ENCODE data around the gene PGAP2.

The PGAP2 gene

DNA sequence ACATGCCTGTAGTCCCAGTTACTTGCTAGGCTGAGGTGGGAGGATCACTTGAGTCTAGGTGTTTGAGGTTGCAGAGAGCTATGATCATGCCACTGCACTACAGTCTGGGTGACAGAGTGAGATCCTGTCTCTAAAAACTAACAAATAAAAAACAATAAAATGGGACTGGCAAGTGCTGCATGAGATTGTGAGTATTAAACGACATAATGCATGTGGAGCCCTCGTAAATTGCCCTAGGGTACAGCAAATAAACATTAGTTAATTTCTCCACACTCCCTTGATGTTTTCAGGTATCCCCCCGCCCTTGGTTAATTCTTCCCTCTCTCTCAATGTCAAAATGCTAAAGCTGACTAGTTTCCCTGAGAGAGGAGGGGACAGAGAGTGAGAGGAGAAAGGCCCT lies 37.3 kb downstream of the PGAP2 start:
- H3K36me3 ChIP-seq (ENCODE audit: insufficient read depth, low read depth, low read length), result no peaks in the 10 kb centered on the region
- no peaks in the 10 kb centered on the region for H3K9me3 ChIP-seq (ENCODE audit: insufficient read depth, low read depth, low read length)
- H3K4me3 ChIP-seq (ENCODE audit: low read length), result no peak overlapping the region
- H3K27ac ChIP-seq (ENCODE audit: low read length), result no peak overlapping the region
- no peak overlapping the region for H3K9ac ChIP-seq (ENCODE audit: low read depth, low read length)
- 0 out of 2 replicates have a peak, but pooled peaks cover 3% of the 10 kb centered on the region for H3K27me3 ChIP-seq (ENCODE audit: insufficient read depth, low read length)
- no peaks in the 10 kb centered on the region for H3K4me1 ChIP-seq (ENCODE audit: insufficient read depth, low read length)

DNA sequence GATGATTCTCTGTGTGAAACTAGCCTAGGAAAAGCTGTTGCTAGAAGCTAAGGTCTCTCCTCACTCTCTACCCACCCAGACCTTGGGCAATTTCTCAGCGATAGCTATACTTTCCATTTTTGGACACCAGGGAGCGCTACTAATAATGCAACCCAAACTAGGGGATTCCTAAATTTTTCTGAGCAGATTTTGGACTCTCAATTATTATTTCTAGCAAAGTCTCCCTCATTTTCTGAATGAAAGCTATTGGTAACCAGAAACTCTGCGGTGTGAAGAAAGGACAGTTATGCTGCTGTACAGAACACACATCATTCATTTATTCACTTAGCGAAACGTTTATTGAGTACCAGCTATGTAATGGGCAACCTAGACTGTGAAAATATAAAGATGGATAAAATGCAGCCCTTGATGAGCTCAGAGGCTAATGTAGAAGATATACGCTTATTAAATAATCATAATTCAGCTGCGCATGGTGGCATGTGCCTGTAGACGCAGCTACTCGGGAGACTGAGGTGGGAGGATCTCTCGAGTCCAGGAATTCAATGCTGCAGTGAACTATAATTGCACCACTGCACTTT lies 41.0 kb downstream of the PGAP2 start:
- no peak overlapping the region for H3K27ac ChIP-seq (ENCODE audit: low read length)
- H3K9me3 ChIP-seq (ENCODE audit: insufficient read depth, low read depth, low read length), result no peaks in the 10 kb centered on the region
- no peak overlapping the region for H3K9ac ChIP-seq (ENCODE audit: low read depth, low read length)
- peaks cover 1% of the 10 kb centered on the region; the same call in 1 of the 2 replicates for H3K4me1 ChIP-seq (ENCODE audit: insufficient read depth, low read length)
- H3K27me3 ChIP-seq (ENCODE audit: insufficient read depth, low read length), result no peaks in the 10 kb centered on the region
- H3K4me3 ChIP-seq (ENCODE audit: low read length), result no peak overlapping the region
- H3K36me3 ChIP-seq (ENCODE audit: insufficient read depth, low read depth, low read length), result no peaks in the 10 kb centered on the region

DNA sequence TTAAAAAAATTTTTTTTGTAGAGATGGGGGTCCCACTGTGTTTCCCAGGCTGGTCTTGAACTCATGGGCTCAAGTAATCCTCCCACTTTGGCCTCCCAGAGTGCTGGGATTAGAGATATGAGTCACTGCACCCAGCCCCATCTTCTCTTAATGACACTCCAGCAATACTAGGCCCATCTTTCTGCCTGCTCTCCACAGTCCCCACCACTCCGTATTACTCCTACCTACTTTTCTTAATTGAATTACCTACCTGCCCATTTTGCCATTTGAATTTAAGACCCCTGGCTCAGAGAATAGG lies 45.1 kb downstream of the PGAP2 start:
- Histone ChIP-seq H3K4me1 (ENCODE audit: insufficient read depth, low read length) (peaks cover 10% of the 10 kb centered on the region), H3K27ac (ENCODE audit: low read length) (no peak overlapping the region), H3K9ac (ENCODE audit: low read depth, low read length) (no peak overlapping the region), H3K36me3 (ENCODE audit: insufficient read depth, low read depth, low read length) (no peaks in the 10 kb centered on the region), H3K4me3 (ENCODE audit: low read length) (no peak overlapping the region), H3K27me3 (ENCODE audit: insufficient read depth, low read length) (peaks cover 21% of the 10 kb centered on the region), H3K9me3 (ENCODE audit: insufficient read depth, low read depth, low read length) (no peaks in the 10 kb centered on the region)

DNA sequence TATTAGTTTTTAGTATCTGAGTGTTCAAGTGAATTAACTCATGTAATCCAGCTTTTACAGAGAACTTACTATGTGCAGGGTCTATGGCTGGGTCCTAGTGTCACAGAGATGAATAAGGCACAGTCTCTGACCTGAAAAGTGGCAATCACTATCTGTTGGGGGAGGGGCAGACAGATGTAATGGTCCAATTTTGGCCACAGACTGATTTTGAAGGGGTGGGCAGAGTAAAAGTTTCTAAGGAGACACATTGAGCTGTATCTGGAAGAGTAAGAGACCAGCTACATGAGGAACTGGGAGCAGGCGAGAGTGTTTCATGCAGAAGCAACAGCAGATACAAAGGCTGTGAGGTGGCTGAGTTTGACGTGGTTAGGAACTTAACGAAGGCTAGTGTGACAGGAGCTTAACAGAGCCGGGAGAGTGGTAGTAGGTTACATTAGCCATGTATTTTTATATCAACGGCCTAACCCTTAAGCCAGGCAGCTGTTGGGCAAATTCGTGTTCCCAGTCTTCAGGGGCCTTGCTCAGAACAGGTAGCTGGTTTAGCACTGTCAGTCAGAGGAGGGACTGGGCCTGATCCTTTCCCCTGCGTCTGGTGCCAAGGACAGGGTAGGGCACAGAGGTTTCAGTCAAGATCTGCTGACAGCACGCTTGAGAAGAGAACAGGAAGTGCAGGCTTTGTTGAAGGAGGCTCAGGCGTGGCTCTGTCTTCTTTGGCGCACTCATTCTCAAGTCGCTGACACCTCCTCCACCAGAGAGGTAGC lies 45.7 kb downstream of the PGAP2 start:
- Histone ChIP-seq H3K9ac (ENCODE audit: low read depth, low read length) (peak overlapping the region; percentile 67; the same call in 1 of the 2 replicates), H3K27ac (ENCODE audit: low read length) (no peak overlapping the region), H3K9me3 (ENCODE audit: insufficient read depth, low read depth, low read length) (no peaks in the 10 kb centered on the region), H3K36me3 (ENCODE audit: insufficient read depth, low read depth, low read length) (no peaks in the 10 kb centered on the region), H3K4me1 (ENCODE audit: insufficient read depth, low read length) (peaks cover 10% of the 10 kb centered on the region), H3K27me3 (ENCODE audit: insufficient read depth, low read length) (peaks cover 21% of the 10 kb centered on the region), H3K4me3 (ENCODE audit: low read length) (peak overlapping the region; percentile 82)

DNA sequence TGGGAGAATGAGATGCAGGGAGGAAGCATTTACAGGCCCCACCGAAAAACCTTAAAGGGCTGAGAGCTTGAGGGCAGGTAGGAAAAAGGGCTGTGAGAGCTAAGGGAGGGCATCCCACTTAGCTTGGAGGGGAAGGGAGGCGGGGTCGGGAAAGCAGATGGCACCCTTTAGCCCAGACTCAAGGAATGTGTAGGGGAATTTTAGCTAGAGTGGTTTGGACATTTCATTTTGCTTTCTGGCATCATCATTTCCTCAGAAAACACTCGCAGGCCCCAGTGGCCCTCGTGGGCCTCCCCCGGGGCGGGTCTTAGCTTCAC lies 46.3 kb downstream of the PGAP2 start:
- Histone ChIP-seq H3K36me3 (ENCODE audit: insufficient read depth, low read depth, low read length) (no peaks in the 10 kb centered on the region), H3K4me1 (ENCODE audit: insufficient read depth, low read length) (peaks cover 14% of the 10 kb centered on the region), H3K27ac (ENCODE audit: low read length) (no peak overlapping the region), H3K4me3 (ENCODE audit: low read length) (peak overlapping the region; percentile 82), H3K27me3 (ENCODE audit: insufficient read depth, low read length) (peaks cover 21% of the 10 kb centered on the region), H3K9ac (ENCODE audit: low read depth, low read length) (peak overlapping the region; percentile 67; the same call in 1 of the 2 replicates), H3K9me3 (ENCODE audit: insufficient read depth, low read depth, low read length) (no peaks in the 10 kb centered on the region)

DNA sequence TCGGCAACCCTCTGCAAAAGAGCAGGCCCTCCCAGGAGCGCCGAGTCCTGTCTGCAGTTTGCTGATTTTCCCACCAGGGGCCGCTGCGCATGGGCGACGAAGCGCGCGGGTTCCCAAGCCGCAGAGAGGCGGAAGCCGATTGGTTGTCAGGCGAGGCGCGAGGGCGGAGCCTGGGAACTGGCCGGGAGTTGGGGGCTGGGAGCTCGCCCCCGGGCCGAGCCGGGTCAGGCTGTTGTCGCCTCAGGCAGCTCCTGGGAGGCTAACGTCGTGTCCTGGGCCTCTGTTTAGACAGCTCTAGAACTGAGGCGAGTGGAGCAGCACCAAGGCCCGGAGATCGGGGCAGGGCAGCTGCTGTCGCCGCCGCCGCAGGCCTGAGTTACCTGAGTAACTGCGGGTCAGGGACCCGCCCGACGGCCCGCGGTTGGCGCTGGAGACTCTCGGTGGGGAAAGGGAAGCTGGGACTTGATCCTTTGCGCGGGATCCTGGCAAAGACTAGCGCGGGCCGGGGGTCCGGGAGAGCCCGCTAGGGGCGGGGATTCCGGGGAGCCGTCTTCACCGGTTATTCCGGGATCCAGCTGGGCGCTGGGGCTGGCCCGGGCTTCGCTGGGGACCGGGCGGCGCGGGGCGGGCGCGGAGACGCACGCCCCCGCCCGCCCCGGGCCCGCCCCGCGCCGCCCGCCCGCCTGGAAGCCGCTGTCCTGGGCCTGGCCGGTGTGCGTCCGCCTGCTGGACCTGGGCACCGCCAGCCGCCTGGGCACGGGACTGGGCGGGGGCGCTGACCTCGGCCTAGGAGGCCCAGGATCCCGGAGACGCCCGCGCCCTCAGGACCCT lies 46.8 kb downstream of the PGAP2 start, which contains the start of gene STIM1:
STIM1 (plus strand) TSS at position 688 of the 831 bp plus-strand sequence. CDS start 607 bp downstream, outside the sequence.
- H3K27me3 ChIP-seq (ENCODE audit: insufficient read depth, low read length), result peaks cover 21% of the 10 kb centered on the region
- H3K9me3 ChIP-seq (ENCODE audit: insufficient read depth, low read depth, low read length), result no peaks in the 10 kb centered on the region
- peaks cover 17% of the 10 kb centered on the region for H3K4me1 ChIP-seq (ENCODE audit: insufficient read depth, low read length)
- peak within 1 kb of the TSS; percentile 67; the same call in 1 of the 2 replicates for H3K9ac ChIP-seq (ENCODE audit: low read depth, low read length)
- no peak within 1 kb of the TSS for H3K27ac ChIP-seq (ENCODE audit: low read length)
- H3K36me3 ChIP-seq (ENCODE audit: insufficient read depth, low read depth, low read length), result no peaks in the 10 kb centered on the region
- H3K4me3 ChIP-seq (ENCODE audit: low read length), result peak within 1 kb of the TSS; percentile 82

DNA sequence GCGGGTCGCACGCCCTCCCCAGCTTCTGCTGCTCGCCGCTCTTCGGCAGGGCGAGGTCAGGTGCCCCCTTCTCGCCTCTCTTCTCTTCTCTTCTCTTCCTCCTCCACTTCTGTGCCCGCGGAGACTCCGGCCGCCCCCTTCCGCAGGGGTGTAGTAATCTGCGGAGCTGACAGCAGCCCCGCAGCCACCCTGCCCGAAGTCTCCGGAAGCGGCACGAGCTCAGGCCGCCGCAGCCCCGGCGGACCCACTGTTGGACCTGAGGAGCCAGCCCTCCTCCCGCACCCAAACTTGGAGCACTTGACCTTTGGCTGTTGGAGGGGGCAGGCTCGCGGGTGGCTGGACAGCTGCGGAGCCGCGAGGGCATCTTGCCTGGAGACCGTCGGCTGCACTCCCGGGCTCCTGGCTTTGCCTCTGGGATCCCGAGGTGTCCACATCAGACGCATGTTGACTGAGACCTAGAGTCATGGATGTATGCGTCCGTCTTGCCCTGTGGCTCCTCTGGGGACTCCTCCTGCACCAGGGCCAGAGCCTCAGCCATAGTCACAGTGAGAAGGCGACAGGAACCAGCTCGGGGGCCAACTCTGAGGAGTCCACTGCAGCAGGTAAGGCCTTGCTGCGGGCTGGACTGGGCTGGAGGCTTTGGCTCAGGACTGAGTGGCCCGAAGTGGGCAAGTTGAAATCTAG lies 47.6 kb downstream of the PGAP2 start:
- no peaks in the 10 kb centered on the region for H3K36me3 ChIP-seq (ENCODE audit: insufficient read depth, low read depth, low read length)
- peak overlapping the region; percentile 12; the same call in 1 of the 2 replicates for H3K9ac ChIP-seq (ENCODE audit: low read depth, low read length)
- no peaks in the 10 kb centered on the region for H3K9me3 ChIP-seq (ENCODE audit: insufficient read depth, low read depth, low read length)
- H3K27me3 ChIP-seq (ENCODE audit: insufficient read depth, low read length), result peaks cover 21% of the 10 kb centered on the region
- H3K4me1 ChIP-seq (ENCODE audit: insufficient read depth, low read length), result peaks cover 17% of the 10 kb centered on the region
- H3K4me3 ChIP-seq (ENCODE audit: low read length), result peak overlapping the region; percentile 66
- H3K27ac ChIP-seq (ENCODE audit: low read length), result no peak overlapping the region

DNA sequence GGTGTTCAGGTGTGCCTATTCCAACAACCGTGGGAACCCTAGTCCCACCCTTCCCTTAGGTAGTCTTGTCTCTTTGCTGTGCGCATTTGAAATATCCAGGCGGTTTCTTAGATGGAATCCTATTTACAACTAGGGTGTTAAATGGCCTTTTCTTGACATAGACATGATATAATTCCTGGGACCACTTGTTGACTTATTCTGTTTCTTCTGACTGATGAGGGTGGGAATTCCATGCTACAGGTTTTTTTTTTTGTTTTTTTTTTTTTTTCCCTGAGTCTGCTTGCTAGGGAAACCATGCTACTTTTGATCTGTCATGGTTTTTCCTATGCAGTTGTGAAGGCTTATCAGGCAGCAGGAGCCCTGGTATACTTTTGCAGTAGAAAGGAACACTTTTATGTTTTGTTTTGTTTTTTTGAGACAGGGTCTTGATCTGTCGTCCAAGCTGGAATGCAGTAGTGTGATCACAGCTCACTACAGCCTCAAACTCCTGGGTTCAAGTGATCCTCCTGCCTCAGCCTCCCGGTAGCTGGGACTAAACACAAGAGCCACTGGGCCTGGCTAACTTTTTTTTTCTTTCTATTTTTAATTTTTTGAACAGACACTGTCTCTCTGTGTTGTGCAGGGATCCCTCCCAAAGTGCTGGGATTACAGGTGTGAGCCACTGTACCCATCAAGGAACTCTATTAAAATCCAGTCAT lies 48.6 kb downstream of the PGAP2 start:
- H3K36me3 ChIP-seq (ENCODE audit: insufficient read depth, low read depth, low read length), result no peaks in the 10 kb centered on the region
- H3K9ac ChIP-seq (ENCODE audit: low read depth, low read length), result no peak overlapping the region
- 0 out of 2 replicates have a peak overlapping the region, but pooled peaks have one; percentile 66 for H3K4me3 ChIP-seq (ENCODE audit: low read length)
- H3K27me3 ChIP-seq (ENCODE audit: insufficient read depth, low read length), result peaks cover 21% of the 10 kb centered on the region
- H3K27ac ChIP-seq (ENCODE audit: low read length), result no peak overlapping the region
- H3K4me1 ChIP-seq (ENCODE audit: insufficient read depth, low read length), result peaks cover 19% of the 10 kb centered on the region
- H3K9me3 ChIP-seq (ENCODE audit: insufficient read depth, low read depth, low read length), result no peaks in the 10 kb centered on the region

DNA sequence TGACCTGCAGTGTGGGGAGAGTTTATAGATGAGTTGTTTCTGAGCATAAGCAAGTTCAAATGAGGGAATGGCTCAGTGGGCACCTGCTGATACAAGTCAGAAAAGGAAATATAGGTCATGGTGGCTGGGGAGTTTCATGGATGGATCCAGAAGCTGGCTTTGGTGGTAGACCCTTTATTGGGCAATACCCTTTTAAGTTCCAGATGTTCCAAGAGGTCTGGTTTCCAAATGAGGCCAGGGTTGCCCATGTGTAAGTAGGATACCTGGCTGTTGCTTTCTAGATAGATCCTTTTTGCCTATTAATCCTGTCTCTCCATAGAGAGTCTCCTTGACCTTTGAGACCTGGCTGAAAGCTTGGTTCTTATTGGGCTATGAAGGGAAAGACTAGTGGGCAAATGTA lies 49.3 kb downstream of the PGAP2 start:
- peaks cover 23% of the 10 kb centered on the region for H3K4me1 ChIP-seq (ENCODE audit: insufficient read depth, low read length)
- no peaks in the 10 kb centered on the region for H3K9me3 ChIP-seq (ENCODE audit: insufficient read depth, low read depth, low read length)
- H3K36me3 ChIP-seq (ENCODE audit: insufficient read depth, low read depth, low read length), result no peaks in the 10 kb centered on the region
- H3K27me3 ChIP-seq (ENCODE audit: insufficient read depth, low read length), result peaks cover 21% of the 10 kb centered on the region
- H3K4me3 ChIP-seq (ENCODE audit: low read length), result no peak overlapping the region
- H3K27ac ChIP-seq (ENCODE audit: low read length), result no peak overlapping the region
- H3K9ac ChIP-seq (ENCODE audit: low read depth, low read length), result no peak overlapping the region

DNA sequence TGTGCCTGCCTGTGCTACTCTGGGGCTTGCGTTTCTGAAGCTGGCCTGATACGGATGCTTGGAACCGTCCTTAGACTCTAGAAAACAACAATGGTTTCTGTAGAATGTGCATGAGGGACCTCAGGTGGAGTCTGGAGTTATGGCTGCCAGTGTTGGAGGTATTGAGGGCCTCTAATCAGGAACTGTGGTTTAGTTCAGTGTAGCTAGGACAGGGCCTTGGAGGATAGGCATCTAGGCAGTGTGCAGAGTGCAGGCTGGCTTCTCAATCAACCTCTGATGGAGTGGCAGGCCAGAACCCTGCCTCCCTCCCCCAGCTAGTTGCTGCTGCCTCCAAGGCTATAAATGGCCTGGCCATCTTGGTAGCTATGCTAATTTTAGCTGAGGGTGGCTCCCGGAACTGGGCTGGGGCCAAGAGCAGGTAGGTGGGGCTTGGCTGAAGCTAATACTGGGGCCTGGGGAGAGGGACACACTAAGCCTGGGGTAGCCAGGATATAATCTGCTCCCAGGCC lies 51.1 kb downstream of the PGAP2 start:
- H3K9ac ChIP-seq (ENCODE audit: low read depth, low read length), result no peak overlapping the region
- no peaks in the 10 kb centered on the region for H3K36me3 ChIP-seq (ENCODE audit: insufficient read depth, low read depth, low read length)
- H3K9me3 ChIP-seq (ENCODE audit: insufficient read depth, low read depth, low read length), result no peaks in the 10 kb centered on the region
- peaks cover 21% of the 10 kb centered on the region for H3K4me1 ChIP-seq (ENCODE audit: insufficient read depth, low read length)
- no peak overlapping the region for H3K27ac ChIP-seq (ENCODE audit: low read length)
- peaks cover 21% of the 10 kb centered on the region for H3K27me3 ChIP-seq (ENCODE audit: insufficient read depth, low read length)
- no peak overlapping the region for H3K4me3 ChIP-seq (ENCODE audit: low read length)

DNA sequence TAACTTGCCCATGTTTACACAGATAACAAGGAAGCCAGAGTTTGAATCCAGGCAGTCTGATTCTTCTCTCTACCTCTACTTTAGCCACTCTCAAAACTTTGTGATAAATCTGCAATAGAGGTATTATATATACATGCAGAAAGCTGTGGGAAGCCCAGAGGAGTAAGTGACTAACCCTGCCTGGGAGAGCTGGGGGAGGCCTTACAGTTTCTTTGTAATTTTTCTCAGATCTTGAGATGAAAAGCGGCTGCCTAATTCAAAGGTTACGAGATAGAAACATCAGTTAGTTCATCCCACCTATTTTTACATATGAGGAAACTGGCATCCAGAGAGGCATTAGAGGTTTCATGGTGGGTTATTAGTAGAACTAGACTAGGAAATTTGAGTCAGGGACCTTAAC lies 52.0 kb downstream of the PGAP2 start:
- Histone ChIP-seq H3K9me3 (ENCODE audit: insufficient read depth, low read depth, low read length) (no peaks in the 10 kb centered on the region), H3K27ac (ENCODE audit: low read length) (no peak overlapping the region), H3K9ac (ENCODE audit: low read depth, low read length) (no peak overlapping the region), H3K4me1 (ENCODE audit: insufficient read depth, low read length) (peaks cover 18% of the 10 kb centered on the region), H3K36me3 (ENCODE audit: insufficient read depth, low read depth, low read length) (no peaks in the 10 kb centered on the region), H3K4me3 (ENCODE audit: low read length) (no peak overlapping the region), H3K27me3 (ENCODE audit: insufficient read depth, low read length) (peaks cover 21% of the 10 kb centered on the region)

Measured in iPS-20b (cell line).